Naive thymus-derived CD8-positive, alpha-beta T cell (primary cell): ENCODE data around the gene C4orf17. TPM values are rescaled to one million over a fixed set of nuclear protein-coding genes. Genes with fewer than 3 reads are reported as not detected.
A peak's percentile ranks its signal among the peaks of the same experiment; 100 is the strongest.
"Not testable (repeated sequence)": the region's sequence is repeated elsewhere in the genome, so short reads cannot be mapped to it uniquely, and the experiment has no call there.

Experiments used
- ATAC-seq, 2 donors: fragments of 150-1000 bp; cut with Tn5 transposase in 1 of 2; sonication (Bioruptor Pico), chemical (Tn5 transposase) in 1 of 2; 1 replicate in 1 of 2; 2 replicates in 1 of 2; pipeline ENCODE4 v1.10.0; 2021; ENCODE audit warnings: mild to moderate bottlenecking in 2 of 2, moderate library complexity in 2 of 2
- POLR2A ChIA-PET: fragments of 350-600 bp; sonication (Branson Sonifier 250); formaldehyde crosslinking; loops from one replicate; lab custom pipeline; 2021; ENCODE audit warnings: antibody characterized with exemption; lab: Charles Lee
- DNase-seq, 10 donors: peaks; one replicate each; pipeline versions ENCODE4 v3.0.0 to v3.0.0-alpha.2; 2020 to 2022
- H3K27ac Mint-ChIP-seq, 10 donors: one replicate each; pipeline ENCODE4 v1.8.0; 2020 to 2022; ENCODE audit warnings: mild to moderate bottlenecking in 10 of 10, mixed read lengths in 10 of 10, moderate library complexity in 4 of 10, inconsistent platforms in 1 of 10
- H3K27me3 Mint-ChIP-seq, 5 donors: one replicate each; pipeline ENCODE4 v1.8.0; 2021 to 2022; ENCODE audit warnings: mixed read lengths in 5 of 5
- H3K36me3 Mint-ChIP-seq, 3 donors: one replicate each; pipeline ENCODE4 v1.8.0; 2020 to 2022; ENCODE audit warnings: mixed read lengths in 3 of 3, mild to moderate bottlenecking in 2 of 3, inconsistent platforms in 1 of 3
- H3K4me1 Mint-ChIP-seq, 4 donors: one replicate each; pipeline ENCODE4 v1.8.0; 2021 to 2022; ENCODE audit warnings: mixed read lengths in 4 of 4
- H3K4me3 Mint-ChIP-seq, 10 donors: one replicate each; pipeline ENCODE4 v1.8.0; 2020 to 2022; ENCODE audit warnings: mild to moderate bottlenecking in 10 of 10, mixed read lengths in 10 of 10, moderate library complexity in 6 of 10, inconsistent platforms in 1 of 10
- H3K9me3 Mint-ChIP-seq, 9 donors: one replicate each; pipeline ENCODE4 v1.8.0; 2020 to 2022; ENCODE audit warnings: mixed read lengths in 9 of 9, mild to moderate bottlenecking in 3 of 9, inconsistent platforms in 1 of 9, moderate library complexity in 1 of 9
- polyA plus RNA-seq, 3 donors: library from polyadenylated mRNA; unstranded; fragments of 300-500 nt; fragmentation: Illumina TruSeq; gene quantifications; one replicate each; pipeline ENCODE4 v1.2.3, GENCODE V29; 2021
- total RNA-seq, 8 experiments: library from RNA in 2 of 8; stranded (reverse) in 2 of 8; gene quantifications; one replicate each; pipeline ENCODE4 v1.2.3 and lab custom pipeline; 2021 to 2026

Gene C4orf17
- total and polyA plus RNA-seq, 5 experiments from 2014 or later = not detected

DNA sequence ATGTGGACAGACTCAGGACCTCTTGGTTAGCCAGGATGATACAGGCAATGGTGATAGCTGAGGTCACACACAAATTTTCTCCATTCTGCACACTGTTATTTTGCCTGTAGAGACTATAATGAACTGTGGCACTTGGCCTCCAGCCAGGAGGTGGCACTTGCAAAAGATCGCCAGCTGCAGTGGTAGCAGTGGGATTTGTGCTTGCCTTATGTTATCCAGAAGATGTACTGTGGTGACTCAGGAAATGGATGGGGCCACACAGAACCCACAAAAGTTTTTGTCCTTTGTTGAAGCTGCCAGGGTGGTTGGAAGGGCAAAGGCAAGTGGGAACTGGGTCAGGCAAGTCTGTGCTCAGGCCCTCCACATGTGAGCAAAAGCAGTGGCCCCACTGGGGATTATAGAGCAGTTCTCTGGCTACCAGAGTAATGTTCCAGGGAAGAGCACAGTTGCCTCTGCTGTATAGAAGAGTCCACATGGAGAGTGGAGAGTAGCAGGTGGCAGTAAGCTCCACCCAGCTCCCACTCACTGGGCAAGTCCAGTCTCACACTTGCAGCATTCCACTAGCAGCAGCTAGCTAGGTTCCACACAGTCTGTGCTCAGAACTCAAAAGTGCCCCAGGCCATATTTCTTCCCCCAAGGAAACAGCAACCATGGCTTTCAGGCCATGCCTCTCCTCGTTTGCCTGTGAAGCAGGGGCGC, 5.9 kb upstream of the C4orf17 start:
- POLR2A ChIA-PET = no interaction called here
- peak overlapping the region in 5 of 10 donors; percentile 17 to 85 (median 65) for H3K27ac Mint-ChIP-seq
- no peaks in the 10 kb centered on the region for H3K36me3 Mint-ChIP-seq
- DNase-seq (no peak), ATAC-seq (no peak)
- peaks cover 35 to 51% (median 42%) of the 10 kb centered on the region in 4 donors for H3K4me1 Mint-ChIP-seq
- no peaks in the 10 kb centered on the region for H3K27me3 Mint-ChIP-seq
- H3K4me3 Mint-ChIP-seq = peak overlapping the region in 3 of 10 donors; percentile 4 to 30 (median 24)
- peaks cover 0 to 10% (median 0%) of the 10 kb centered on the region in 9 donors for H3K9me3 Mint-ChIP-seq

DNA sequence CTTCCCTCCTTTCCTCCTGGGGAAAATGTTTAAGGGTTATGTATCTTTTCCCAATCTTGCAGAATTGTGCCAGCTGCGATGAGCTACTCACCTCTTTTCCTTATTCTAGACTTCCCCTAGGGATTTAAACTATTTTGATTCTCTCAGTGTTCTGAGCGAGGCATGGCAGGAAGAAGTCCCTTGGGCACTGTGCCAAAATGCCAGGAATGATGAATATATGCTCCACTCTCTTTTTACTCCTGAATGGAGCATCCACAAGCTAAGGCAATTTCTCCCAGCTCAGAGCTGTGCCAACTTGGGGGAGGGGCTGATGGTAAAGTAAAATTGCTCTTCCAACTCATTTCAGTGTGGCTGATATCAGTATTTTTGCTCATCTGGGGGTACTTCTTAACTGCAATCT, 4.0 kb upstream of the C4orf17 start:
- DNase-seq (peak in 1 of 10 donors; percentile 4), ATAC-seq (no peak)
- Mint-ChIP-seq H3K4me3 (peak overlapping the region in 6 of 10 donors; percentile 19 to 69 (median 54)), H3K27ac (peak overlapping the region; percentile 7 to 92 (median 86)), H3K4me1 (peaks cover 35 to 52% (median 42%) of the 10 kb centered on the region in 4 donors), H3K9me3 (peaks cover 0 to 10% (median 0%) of the 10 kb centered on the region in 9 donors), H3K27me3 (no peaks in the 10 kb centered on the region), H3K36me3 (no peaks in the 10 kb centered on the region)
- POLR2A ChIA-PET = interaction anchor here (1.0 kb wide), 1 partner anchor 443 kb away, joined by 3 read pairs; the partner anchor contains the start of gene H2AZ1

DNA sequence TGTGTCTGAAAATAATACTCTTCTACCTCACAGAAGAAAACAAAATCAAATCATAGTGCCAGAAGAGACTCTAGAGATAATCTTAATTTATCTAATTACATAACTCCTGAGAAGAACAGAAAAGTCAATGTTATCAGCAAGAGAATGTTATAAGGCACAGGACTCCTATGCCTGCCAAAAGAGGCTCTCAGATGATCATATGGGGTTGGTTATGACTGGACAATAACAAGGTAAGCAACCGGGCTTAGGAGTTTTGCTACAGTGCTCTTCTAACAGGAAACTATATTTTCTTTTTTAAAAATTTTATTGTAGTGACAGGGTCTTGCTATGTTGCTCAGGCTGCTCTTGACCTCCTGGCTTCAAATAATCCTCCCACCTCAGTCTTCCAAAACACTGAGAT, 3.5 kb upstream of the C4orf17 start:
- peak overlapping the region; percentile 18 to 92 (median 86) for H3K27ac Mint-ChIP-seq
- no peaks in the 10 kb centered on the region for H3K36me3 Mint-ChIP-seq
- H3K9me3 Mint-ChIP-seq = peaks cover 0 to 10% (median 0%) of the 10 kb centered on the region in 9 donors
- peak overlapping the region in 8 of 10 donors; percentile 19 to 72 (median 56) for H3K4me3 Mint-ChIP-seq
- no peak for DNase-seq
- peaks cover 35 to 52% (median 42%) of the 10 kb centered on the region in 4 donors for H3K4me1 Mint-ChIP-seq
- H3K27me3 Mint-ChIP-seq = no peaks in the 10 kb centered on the region
- POLR2A ChIA-PET = interaction anchor here (1.0 kb wide), 1 partner anchor 443 kb away, joined by 3 read pairs; the partner anchor contains the start of gene H2AZ1
- peak; percentile 15 to 26 for ATAC-seq

DNA sequence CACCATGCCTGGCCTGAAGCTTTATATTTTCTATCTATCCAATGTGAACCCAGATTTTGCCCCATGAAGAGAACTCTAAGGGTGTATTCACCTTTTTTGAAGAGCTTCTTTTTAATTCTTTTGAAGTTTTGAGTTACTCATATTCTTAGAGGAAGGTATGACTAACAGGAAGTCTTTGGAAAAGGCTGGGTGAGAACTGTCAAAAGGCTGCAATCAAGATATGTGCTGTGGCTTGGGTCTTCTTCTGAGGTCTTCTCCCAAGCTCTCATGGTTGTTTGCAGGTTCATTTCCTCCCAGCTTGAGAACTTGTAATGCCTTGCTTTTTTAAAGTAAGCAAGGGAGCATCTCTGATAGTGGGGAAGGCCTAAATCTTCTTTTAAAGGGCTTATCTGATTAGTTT, 3.1 kb upstream of the C4orf17 start:
- Mint-ChIP-seq H3K4me1 (peaks cover 35 to 52% (median 42%) of the 10 kb centered on the region in 4 donors), H3K4me3 (peak overlapping the region in 8 of 10 donors; percentile 19 to 72 (median 52)), H3K9me3 (peaks cover 0 to 10% (median 0%) of the 10 kb centered on the region in 9 donors), H3K36me3 (no peaks in the 10 kb centered on the region), H3K27ac (peak overlapping the region; percentile 18 to 92 (median 86)), H3K27me3 (no peaks in the 10 kb centered on the region)
- ATAC-seq (peak; percentile 93 to 96), DNase-seq (peak in 8 of 10 donors; percentile 4 to 65 (median 18))
- POLR2A ChIA-PET = interaction anchor here (1.0 kb wide), 1 partner anchor 442 kb away, joined by 3 read pairs; the partner anchor contains the start of gene H2AZ1

DNA sequence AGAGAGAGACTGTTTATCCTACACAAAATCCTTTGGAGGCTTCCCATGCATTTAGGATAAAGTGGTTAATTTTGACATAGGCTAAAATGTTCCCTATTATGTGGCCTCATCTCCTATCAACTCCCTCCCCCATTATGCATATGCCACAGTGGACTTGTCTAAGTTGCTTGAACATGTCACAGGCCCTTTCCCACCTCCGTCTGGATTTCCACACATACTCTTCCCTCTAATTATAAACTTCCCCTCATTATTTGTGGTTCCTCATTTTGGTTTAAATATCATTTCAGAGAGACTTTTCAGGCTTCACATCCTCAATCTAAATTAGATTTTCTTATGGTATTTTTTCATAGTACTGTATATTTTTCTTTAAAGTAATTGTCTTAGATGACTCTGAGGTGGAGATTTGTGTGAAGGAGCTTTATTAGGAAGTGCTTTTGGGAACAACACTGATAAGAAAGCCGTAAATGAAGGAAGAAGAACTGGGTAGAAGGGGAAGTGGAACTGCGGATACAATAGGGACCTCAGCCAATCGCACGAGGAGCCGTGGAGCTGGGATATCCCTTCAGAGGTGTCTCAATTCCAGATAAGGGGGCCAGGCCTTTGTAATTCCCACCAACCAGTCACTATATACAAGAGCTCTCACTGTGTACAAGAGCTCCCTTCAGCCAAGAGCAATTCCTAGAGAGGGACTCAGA, 7.9 kb downstream of the C4orf17 start:
- H3K27ac Mint-ChIP-seq = no peak overlapping the region
- H3K27me3 Mint-ChIP-seq = peaks cover 0 to 2% (median 0%) of the 10 kb centered on the region in 5 donors
- H3K4me3 Mint-ChIP-seq = no peak overlapping the region
- H3K4me1 Mint-ChIP-seq = no peaks in the 10 kb centered on the region
- no peaks in the 10 kb centered on the region for H3K9me3 Mint-ChIP-seq
- DNase-seq = no peak
- ATAC-seq = no peak
- no peaks in the 10 kb centered on the region for H3K36me3 Mint-ChIP-seq
- POLR2A ChIA-PET = no interaction called here

DNA sequence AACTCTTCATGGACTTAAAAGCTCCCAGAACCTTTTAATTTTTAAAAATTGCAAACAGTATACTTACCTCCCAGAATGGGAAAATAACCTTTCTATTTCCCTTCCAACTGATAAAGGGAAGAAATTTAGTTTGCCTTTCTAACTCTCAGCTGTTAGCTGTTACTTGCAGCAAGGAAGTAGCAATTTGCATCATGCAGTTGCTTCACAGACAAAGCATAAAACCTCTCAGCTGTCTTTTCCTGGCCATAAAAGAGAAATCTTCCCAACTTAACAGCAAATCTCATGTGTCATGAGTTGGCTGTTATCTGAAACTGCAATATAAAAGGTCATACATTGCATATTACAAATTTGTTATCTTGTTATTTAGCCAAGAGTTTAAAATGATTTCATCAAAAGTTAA, 18.4 kb downstream of the C4orf17 start:
- no peak for DNase-seq
- Mint-ChIP-seq H3K4me3 (no peak overlapping the region), H3K9me3 (peaks cover 0 to 4% (median 0%) of the 10 kb centered on the region in 9 donors), H3K27ac (no peak overlapping the region), H3K4me1 (no peaks in the 10 kb centered on the region), H3K27me3 (peaks cover 0 to 14% (median 5%) of the 10 kb centered on the region in 5 donors), H3K36me3 (no peaks in the 10 kb centered on the region)
- ATAC-seq = no peak
- POLR2A ChIA-PET = no interaction called here

DNA sequence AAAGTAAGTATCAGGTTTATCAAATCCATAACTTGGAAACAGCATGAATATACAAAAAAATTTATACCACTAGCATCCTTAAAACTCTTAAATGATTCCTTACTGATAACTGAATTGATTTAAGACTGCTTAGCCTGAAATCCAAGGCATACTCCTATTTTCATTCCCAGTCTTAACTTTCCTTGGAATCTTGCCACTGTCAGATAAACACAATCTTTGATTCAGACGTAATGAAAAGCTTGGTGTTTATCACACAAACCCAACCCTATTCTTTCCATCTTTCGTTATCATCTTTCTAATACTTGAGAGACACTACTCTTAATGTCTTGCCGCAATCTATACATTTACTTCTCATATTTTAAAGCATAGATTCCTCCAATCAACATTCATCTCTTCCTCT, 19.1 kb downstream of the C4orf17 start:
- DNase-seq (no peak), ATAC-seq (no peak)
- Mint-ChIP-seq H3K4me1 (no peaks in the 10 kb centered on the region), H3K9me3 (peaks cover 0 to 4% (median 0%) of the 10 kb centered on the region in 9 donors), H3K27me3 (peaks cover 0 to 16% (median 5%) of the 10 kb centered on the region in 5 donors), H3K36me3 (no peaks in the 10 kb centered on the region), H3K27ac (no peak overlapping the region), H3K4me3 (no peak overlapping the region)
- POLR2A ChIA-PET = no interaction called here

DNA sequence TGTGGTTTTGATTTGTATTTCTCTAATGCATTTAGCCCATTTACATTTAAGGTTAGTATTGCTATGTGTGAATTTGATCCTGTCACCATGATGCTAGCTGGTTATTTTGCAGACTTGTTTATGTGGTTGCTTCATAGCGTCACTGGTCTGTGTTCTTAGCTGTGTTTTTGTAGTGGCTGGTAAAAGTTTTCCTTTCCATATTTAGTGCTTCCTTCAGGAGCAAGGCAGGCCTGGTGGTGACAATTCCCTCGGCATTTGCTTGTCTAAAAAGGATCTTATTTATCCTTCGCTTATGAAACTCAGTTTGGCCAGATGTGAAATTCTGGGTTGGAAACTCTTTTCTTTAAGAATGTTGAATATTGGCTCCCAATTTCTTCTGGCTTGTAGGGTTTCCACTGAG, 23.9 kb downstream of the C4orf17 start:
- ATAC-seq, DNase-seq, H3K36me3 Mint-ChIP-seq, H3K9me3 Mint-ChIP-seq, H3K4me3 Mint-ChIP-seq, POLR2A ChIA-PET, H3K4me1 Mint-ChIP-seq, H3K27ac Mint-ChIP-seq: not testable (repeated sequence)
- H3K27me3 Mint-ChIP-seq = peaks cover 0 to 24% (median 10%) of the 10 kb centered on the region in 5 donors

DNA sequence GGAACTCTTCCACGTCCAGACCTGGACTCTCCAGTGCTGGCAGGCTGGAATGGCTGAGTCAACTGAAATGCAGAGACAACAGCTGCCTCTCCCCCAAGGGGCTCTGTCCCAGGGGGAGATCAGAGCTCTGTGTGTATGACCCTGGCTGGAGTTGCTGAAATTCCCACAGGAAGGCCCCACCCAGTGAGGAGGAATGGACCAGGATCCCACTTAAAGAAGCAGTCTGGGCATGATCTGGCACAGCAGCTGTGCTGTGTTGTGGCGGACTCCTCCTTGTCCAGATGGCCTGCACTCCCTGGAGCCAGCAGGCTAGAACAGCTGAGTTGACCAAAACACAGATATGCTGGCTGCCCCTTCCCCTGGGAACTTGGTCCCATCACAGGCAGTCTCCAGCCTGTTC, 25.4 kb downstream of the C4orf17 start:
- POLR2A ChIA-PET = no interaction called here
- Mint-ChIP-seq H3K27me3 (peaks cover 0 to 24% (median 10%) of the 10 kb centered on the region in 5 donors), H3K27ac (no peak overlapping the region), H3K4me3 (no peak overlapping the region), H3K4me1 (no peaks in the 10 kb centered on the region), H3K9me3 (peaks cover 0 to 4% (median 0%) of the 10 kb centered on the region in 9 donors), H3K36me3 (no peaks in the 10 kb centered on the region)
- DNase-seq = no peak
- ATAC-seq = no peak

DNA sequence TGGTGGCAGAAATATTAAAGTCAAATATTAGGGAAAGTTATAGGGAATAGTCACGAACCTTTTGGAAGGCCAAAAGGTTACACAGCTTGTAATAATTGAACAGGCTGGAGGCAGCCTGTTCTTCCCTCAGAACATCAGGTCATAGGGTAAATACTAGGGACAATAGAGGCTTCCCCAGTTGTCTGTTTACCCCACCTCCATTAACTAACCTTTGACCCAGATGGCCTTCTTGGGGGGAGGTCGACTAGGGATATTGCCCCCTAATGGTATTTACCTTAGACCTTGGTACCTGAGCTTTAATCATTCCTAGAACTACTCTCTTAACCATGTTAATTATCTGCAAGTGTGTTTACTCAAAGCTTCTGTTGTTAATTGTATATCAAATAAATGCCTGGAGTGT, 26.0 kb downstream of the C4orf17 start:
- Mint-ChIP-seq H3K4me3 (no peak overlapping the region), H3K4me1 (no peaks in the 10 kb centered on the region), H3K9me3 (peaks cover 0 to 4% (median 0%) of the 10 kb centered on the region in 9 donors), H3K36me3 (no peaks in the 10 kb centered on the region), H3K27ac (no peak overlapping the region), H3K27me3 (peaks cover 0 to 24% (median 9%) of the 10 kb centered on the region in 5 donors)
- no peak for ATAC-seq
- DNase-seq = no peak
- POLR2A ChIA-PET = no interaction called here

DNA sequence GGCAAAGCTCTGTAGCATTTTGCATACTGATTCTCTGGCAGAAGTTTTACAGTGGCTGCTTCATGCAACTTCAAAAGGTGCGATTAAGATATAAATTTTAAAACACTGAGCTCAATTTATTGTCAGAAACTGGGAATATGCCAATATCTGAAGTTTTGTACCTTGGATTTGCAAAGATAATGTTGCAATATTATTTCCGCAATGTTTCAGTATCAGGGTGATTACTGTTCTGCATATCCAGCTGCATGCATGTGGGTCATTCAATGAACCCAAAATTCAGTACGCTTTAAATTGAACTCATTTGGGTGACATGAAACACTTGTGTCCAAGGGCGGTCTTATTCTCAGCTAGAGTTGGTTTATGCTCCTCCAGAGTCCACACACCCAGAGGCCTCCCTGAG, 26.9 kb downstream of the C4orf17 start:
- POLR2A ChIA-PET = no interaction called here
- ATAC-seq (no peak), DNase-seq (no peak)
- no peaks in the 10 kb centered on the region for H3K36me3 Mint-ChIP-seq
- no peak overlapping the region for H3K27ac Mint-ChIP-seq
- H3K27me3 Mint-ChIP-seq = peaks cover 0 to 16% (median 9%) of the 10 kb centered on the region in 5 donors
- H3K4me1 Mint-ChIP-seq = no peaks in the 10 kb centered on the region
- H3K4me3 Mint-ChIP-seq = no peak overlapping the region
- H3K9me3 Mint-ChIP-seq = peaks cover 0 to 5% (median 0%) of the 10 kb centered on the region in 9 donors

DNA sequence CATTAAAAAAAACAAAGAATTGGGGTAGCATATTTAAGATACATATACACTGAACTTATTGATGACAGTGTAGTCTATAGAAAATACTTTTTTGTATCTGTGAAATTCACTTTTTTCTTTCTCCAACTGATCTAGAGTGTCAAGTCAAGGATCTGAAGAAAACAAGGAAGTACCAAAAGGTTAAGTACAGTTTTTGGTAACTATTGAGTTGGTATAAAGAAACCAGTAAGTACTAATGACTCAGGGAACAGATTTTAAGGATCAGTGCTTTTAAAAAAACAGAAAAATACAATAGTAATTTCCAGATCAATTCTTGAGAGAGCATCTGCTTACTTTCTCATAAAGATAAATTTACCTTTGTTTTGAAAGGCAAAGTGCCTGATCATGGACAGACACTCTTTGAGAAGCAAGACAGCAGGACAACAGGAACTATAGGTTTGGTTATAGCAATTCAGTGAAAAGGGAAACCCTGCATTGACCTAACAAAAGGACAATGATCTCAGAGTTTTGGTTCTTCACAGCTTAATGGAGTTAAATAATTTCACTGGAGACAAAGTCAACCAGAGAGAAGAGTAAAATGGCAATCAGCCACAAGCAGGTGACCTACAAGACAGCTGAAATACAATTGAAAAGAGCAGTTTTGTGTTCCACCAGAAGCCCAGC, 29.6 kb downstream of the C4orf17 start:
- peaks cover 0 to 30% (median 5%) of the 10 kb centered on the region in 9 donors for H3K9me3 Mint-ChIP-seq
- no peak for ATAC-seq
- H3K27ac Mint-ChIP-seq = no peak overlapping the region
- peaks cover 0 to 6% (median 4%) of the 10 kb centered on the region in 5 donors for H3K27me3 Mint-ChIP-seq
- no peak for DNase-seq
- no peak overlapping the region for H3K4me3 Mint-ChIP-seq
- H3K4me1 Mint-ChIP-seq = no peaks in the 10 kb centered on the region
- peaks cover 0 to 13% (median 9%) of the 10 kb centered on the region in 3 donors for H3K36me3 Mint-ChIP-seq
- POLR2A ChIA-PET = no interaction called here
